ENCODE results near the gene SPEN.

The SPEN gene

GRCh38 chr1:15849775-15850324, 2.3 kb downstream of the SPEN start:
- H2BK12ac ChIP-seq (ENCODE audit: low read length) = peak overlapping the region; percentile 34
- peak overlapping the region; percentile 72 for H2AK5ac ChIP-seq (ENCODE audit: low read length)
- H3K9me3 ChIP-seq (ENCODE audit: insufficient read depth, low read depth, low read length) = no peaks in the 10 kb centered on the region

GRCh38 chr1:15850471-15851001, 3.0 kb downstream of the SPEN start:
- H2BK120ac ChIP-seq (ENCODE audit: insufficient read depth, low read length, poor library complexity) = no peak overlapping the region
- no peak overlapping the region for H3K23ac ChIP-seq (ENCODE audit: low read length)
- no peak overlapping the region for H2BK12ac ChIP-seq (ENCODE audit: low read length)
- H3K27ac ChIP-seq (ENCODE audit: low read depth, low read length) = no peak overlapping the region
- no peak overlapping the region for H3K14ac ChIP-seq (ENCODE audit: low read length)
- no peak overlapping the region for H3K18ac ChIP-seq (ENCODE audit: low read length)
- H4K91ac ChIP-seq (ENCODE audit: low read depth, low read length) = no peak overlapping the region
- H2BK5ac ChIP-seq (ENCODE audit: low read depth, low read length, poor library complexity) = no peak overlapping the region
- no peaks in the 10 kb centered on the region for H3K36me3 ChIP-seq (ENCODE audit: control insufficient read depth in 1 of 2, insufficient read depth in 2 of 2, low read length in 2 of 2)
- H2AFZ ChIP-seq (ENCODE audit: insufficient read depth, low read length, poor library complexity) = no peak overlapping the region
- H3K4me3 ChIP-seq (ENCODE audit: low read depth, low read length) = no peak overlapping the region
- no peak overlapping the region for H4K8ac ChIP-seq (ENCODE audit: low read depth, low read length)
- no CpG with 5 or more reads among the region's 2 CpGs for WGBS (ENCODE audit: extremely low coverage, insufficient coverage, insufficient read length)
- no peaks in the 10 kb centered on the region for H3K27me3 ChIP-seq (ENCODE audit: insufficient read depth, low read length)
- peak overlapping the region; percentile 43 for H3K4me2 ChIP-seq (ENCODE audit: low read length)
- H2AK5ac ChIP-seq (ENCODE audit: low read length) = no peak overlapping the region
- H3K9me3 ChIP-seq (ENCODE audit: insufficient read depth, low read depth, low read length) = no peaks in the 10 kb centered on the region
- H4K12ac ChIP-seq (ENCODE audit: low read depth, low read length) = no peak overlapping the region
- H3K4ac ChIP-seq (ENCODE audit: low read depth, low read length) = peak overlapping the region; percentile 72
- H3K9ac ChIP-seq (ENCODE audit: low read length) = no peak overlapping the region
- H3K79me1 ChIP-seq (ENCODE audit: low read length) = peaks cover 24% of the 10 kb centered on the region
- peaks cover 0 to 1% of the 10 kb centered on the region in 2 experiments for H3K4me1 ChIP-seq (ENCODE audit: control insufficient read depth in 1 of 2, insufficient read depth in 2 of 2, low read length in 2 of 2)
- no peak for DNase-seq
- peaks cover 19% of the 10 kb centered on the region for H3K79me2 ChIP-seq (ENCODE audit: control insufficient read depth, insufficient read depth, low read length, poor library complexity)

More at GRCh38 chr1:15849775-15850324, 2.3 kb downstream of the SPEN start:
- Histone ChIP-seq H3K4me1 (ENCODE audit: control insufficient read depth in 1 of 2, insufficient read depth in 2 of 2, low read length in 2 of 2) (peaks cover 0 to 1% of the 10 kb centered on the region in 2 experiments), H3K9ac (ENCODE audit: low read length) (peak overlapping the region; percentile 77), H3K14ac (ENCODE audit: low read length) (peak overlapping the region; percentile 92), H2BK5ac (ENCODE audit: low read depth, low read length, poor library complexity) (peak overlapping the region; percentile 81), H3K4ac (ENCODE audit: low read depth, low read length) (peak overlapping the region; percentile 82), H4K12ac (ENCODE audit: low read depth, low read length) (peak overlapping the region; percentile 83), H3K27ac (ENCODE audit: low read depth, low read length) (peak overlapping the region; percentile 94), H2BK120ac (ENCODE audit: insufficient read depth, low read length, poor library complexity) (peak overlapping the region; percentile 83), H4K8ac (ENCODE audit: low read depth, low read length) (peak overlapping the region; percentile 90), H3K27me3 (ENCODE audit: insufficient read depth, low read length) (no peaks in the 10 kb centered on the region), H3K18ac (ENCODE audit: low read length) (peak overlapping the region; percentile 90), H3K36me3 (ENCODE audit: control insufficient read depth in 1 of 2, insufficient read depth in 2 of 2, low read length in 2 of 2) (no peaks in the 10 kb centered on the region), H3K79me1 (ENCODE audit: low read length) (peaks cover 24% of the 10 kb centered on the region), H2AFZ (ENCODE audit: insufficient read depth, low read length, poor library complexity) (peak overlapping the region; percentile 59), H3K23ac (ENCODE audit: low read length) (no peak overlapping the region), H4K91ac (ENCODE audit: low read depth, low read length) (peak overlapping the region; percentile 86), H3K4me3 (ENCODE audit: low read depth, low read length) (peak overlapping the region; percentile 79), H3K4me2 (ENCODE audit: low read length) (peak overlapping the region; percentile 84), H3K79me2 (ENCODE audit: control insufficient read depth, insufficient read depth, low read length, poor library complexity) (peaks cover 19% of the 10 kb centered on the region)
- no CpG with 5 or more reads among the region's 16 CpGs for WGBS (ENCODE audit: extremely low coverage, insufficient coverage, insufficient read length)
- DNase-seq = peak; percentile 73 to 85

GRCh38 chr1:15851210-15852035, 3.9 kb downstream of the SPEN start:
- no peak overlapping the region for H4K91ac ChIP-seq (ENCODE audit: low read depth, low read length)
- H3K79me1 ChIP-seq (ENCODE audit: low read length) = peaks cover 24% of the 10 kb centered on the region
- peaks cover 19% of the 10 kb centered on the region for H3K79me2 ChIP-seq (ENCODE audit: control insufficient read depth, insufficient read depth, low read length, poor library complexity)
- H2AK5ac ChIP-seq (ENCODE audit: low read length) = no peak overlapping the region
- no peak overlapping the region for H3K14ac ChIP-seq (ENCODE audit: low read length)
- H3K4ac ChIP-seq (ENCODE audit: low read depth, low read length) = peak overlapping the region; percentile 86
- H3K4me2 ChIP-seq (ENCODE audit: low read length) = no peak overlapping the region
- no peak overlapping the region for H2BK12ac ChIP-seq (ENCODE audit: low read length)
- H3K9me3 ChIP-seq (ENCODE audit: insufficient read depth, low read depth, low read length) = no peaks in the 10 kb centered on the region
- H4K12ac ChIP-seq (ENCODE audit: low read depth, low read length) = no peak overlapping the region
- DNase-seq = no peak
- no peaks in the 10 kb centered on the region for H3K27me3 ChIP-seq (ENCODE audit: insufficient read depth, low read length)
- H2BK120ac ChIP-seq (ENCODE audit: insufficient read depth, low read length, poor library complexity) = no peak overlapping the region
- H2BK5ac ChIP-seq (ENCODE audit: low read depth, low read length, poor library complexity) = no peak overlapping the region
- H3K36me3 ChIP-seq (ENCODE audit: control insufficient read depth in 1 of 2, insufficient read depth in 2 of 2, low read length in 2 of 2) = no peaks in the 10 kb centered on the region
- no peak overlapping the region for H3K4me3 ChIP-seq (ENCODE audit: low read depth, low read length)
- H2AFZ ChIP-seq (ENCODE audit: insufficient read depth, low read length, poor library complexity) = no peak overlapping the region
- no peak overlapping the region for H3K18ac ChIP-seq (ENCODE audit: low read length)
- peaks cover 0 to 1% of the 10 kb centered on the region in 2 experiments for H3K4me1 ChIP-seq (ENCODE audit: control insufficient read depth in 1 of 2, insufficient read depth in 2 of 2, low read length in 2 of 2)
- no CpG with 5 or more reads among the region's 16 CpGs for WGBS (ENCODE audit: extremely low coverage, insufficient coverage, insufficient read length)
- H3K27ac ChIP-seq (ENCODE audit: low read depth, low read length) = no peak overlapping the region
- no peak overlapping the region for H4K8ac ChIP-seq (ENCODE audit: low read depth, low read length)
- no peak overlapping the region for H3K9ac ChIP-seq (ENCODE audit: low read length)
- H3K23ac ChIP-seq (ENCODE audit: low read length) = no peak overlapping the region

GRCh38 chr1:15852036-15852827, 4.7 kb downstream of the SPEN start:
- no peak overlapping the region for H2AK5ac ChIP-seq (ENCODE audit: low read length)
- no peak overlapping the region for H3K18ac ChIP-seq (ENCODE audit: low read length)
- H2BK5ac ChIP-seq (ENCODE audit: low read depth, low read length, poor library complexity) = no peak overlapping the region
- no peak overlapping the region for H4K12ac ChIP-seq (ENCODE audit: low read depth, low read length)
- H3K9me3 ChIP-seq (ENCODE audit: insufficient read depth, low read depth, low read length) = no peaks in the 10 kb centered on the region
- peak overlapping the region; percentile 72 for H3K4ac ChIP-seq (ENCODE audit: low read depth, low read length)
- H4K8ac ChIP-seq (ENCODE audit: low read depth, low read length) = no peak overlapping the region
- no peak overlapping the region for H3K14ac ChIP-seq (ENCODE audit: low read length)
- no peak overlapping the region for H3K4me3 ChIP-seq (ENCODE audit: low read depth, low read length)
- H3K4me1 ChIP-seq (ENCODE audit: control insufficient read depth in 1 of 2, insufficient read depth in 2 of 2, low read length in 2 of 2) = peaks cover 0 to 1% of the 10 kb centered on the region in 2 experiments
- no peak overlapping the region for H3K4me2 ChIP-seq (ENCODE audit: low read length)
- no peak overlapping the region for H3K27ac ChIP-seq (ENCODE audit: low read depth, low read length)
- H3K27me3 ChIP-seq (ENCODE audit: insufficient read depth, low read length) = no peaks in the 10 kb centered on the region
- H3K36me3 ChIP-seq (ENCODE audit: control insufficient read depth in 1 of 2, insufficient read depth in 2 of 2, low read length in 2 of 2) = no peaks in the 10 kb centered on the region
- no peak overlapping the region for H4K91ac ChIP-seq (ENCODE audit: low read depth, low read length)
- no peak overlapping the region for H3K9ac ChIP-seq (ENCODE audit: low read length)
- H3K79me2 ChIP-seq (ENCODE audit: control insufficient read depth, insufficient read depth, low read length, poor library complexity) = peaks cover 17% of the 10 kb centered on the region
- H3K79me1 ChIP-seq (ENCODE audit: low read length) = peaks cover 21% of the 10 kb centered on the region
- DNase-seq = no peak
- no peak overlapping the region for H2AFZ ChIP-seq (ENCODE audit: insufficient read depth, low read length, poor library complexity)
- H2BK120ac ChIP-seq (ENCODE audit: insufficient read depth, low read length, poor library complexity) = no peak overlapping the region
- H2BK12ac ChIP-seq (ENCODE audit: low read length) = no peak overlapping the region
- WGBS (ENCODE audit: extremely low coverage, insufficient coverage, insufficient read length) = no CpG with 5 or more reads among the region's 6 CpGs
- H3K23ac ChIP-seq (ENCODE audit: low read length) = peak overlapping the region; percentile 80
